HepG2 (cell line): ENCODE results near the gene DEDD2. TPM values are rescaled to one million over a fixed set of nuclear protein-coding genes. Genes with fewer than 3 reads are reported as not detected.

ENCODE experiments used
- CHCHD3 ChIP-seq: sonication (generic); formaldehyde crosslinking; IDR thresholded peaks from 2 replicates; pipeline ENCODE4 v1.8.0; 2022; ENCODE audit warnings: mild to moderate bottlenecking, missing genetic modification reagents, moderate library complexity
- FOXK1 ChIP-seq: sonication (generic); formaldehyde crosslinking; IDR thresholded peaks from 2 replicates; pipeline ENCODE4 v1.4.0; 2020; ENCODE audit warnings: low read depth, missing genetic modification reagents, borderline replicate concordance
- NKX3-1 ChIP-seq: sonication (generic); formaldehyde crosslinking; IDR thresholded peaks from 2 replicates; pipeline ENCODE4 v1.5.0; 2020; ENCODE audit warnings: missing genetic modification reagents
- RAD51 ChIP-seq: fragments of 450-650 bp; IDR thresholded peaks from 2 replicates; pipeline ENCODE4 v1.6.1; 2016; ENCODE audit warnings: borderline replicate concordance
- SP4 ChIP-seq: sonication (generic); formaldehyde crosslinking; IDR thresholded peaks from 2 replicates; pipeline ENCODE4 v1.8.1; 2023; ENCODE audit warnings: mild to moderate bottlenecking, missing genetic modification reagents
- SYNCRIP ChIP-seq: fragments of 200-400 bp; formaldehyde crosslinking; IDR thresholded peaks from 2 replicates; pipeline ENCODE4 v1.6.1; 2018; ENCODE audit warnings: mild to moderate bottlenecking, low read depth, low read length; ENCODE audit not compliant: insufficient read depth
- THYN1 ChIP-seq: sonication (generic); formaldehyde crosslinking; IDR thresholded peaks from 2 replicates; pipeline ENCODE4 v1.8.1; 2023; ENCODE audit warnings: low read depth, mild to moderate bottlenecking, moderate library complexity, missing genetic modification reagents, borderline replicate concordance
- ZNF138 ChIP-seq: sonication (generic); formaldehyde crosslinking; IDR thresholded peaks from 2 replicates; pipeline ENCODE4 v1.5.0; 2020; ENCODE audit warnings: mild to moderate bottlenecking, low read depth, missing genetic modification reagents
- ZNF251 ChIP-seq: sonication (generic); formaldehyde crosslinking; IDR thresholded peaks from 2 replicates; pipeline ENCODE4 v1.9.0; 2021; ENCODE audit warnings: mild to moderate bottlenecking, missing genetic modification reagents
- ZNF460 ChIP-seq: sonication (generic); formaldehyde crosslinking; IDR thresholded peaks from 2 replicates; pipeline ENCODE4 v1.5.1; 2020; ENCODE audit warnings: missing genetic modification reagents, mild to moderate bottlenecking, borderline replicate concordance
- ZNF781 ChIP-seq: sonication (generic); formaldehyde crosslinking; IDR thresholded peaks from 2 replicates; pipeline ENCODE4 v1.5.1; 2020; ENCODE audit warnings: borderline replicate concordance, mild to moderate bottlenecking, missing genetic modification reagents; ENCODE audit errors: not compliant biosample characterization
- polyA plus RNA-seq, 8 experiments: library from polyadenylated mRNA; depleted of rRNA in 3 of 8; stranded (reverse) in 7 of 8; unstranded in 1 of 8; fragments of >200 nt; fragmentation: Illumina TruSeq in 4 of 8; extraction: Trizol in 4 of 8; gene quantifications; 2 replicates each; pipeline versions ENCODE4 v1.2.1 to v1.2.3, GENCODE V29; 2011 to 2016; ENCODE audit warnings: low read depth in 4 of 8, missing spikeins in 1 of 8, mixed read lengths in 1 of 8; ENCODE audit not compliant: insufficient read depth in 1 of 8
- total RNA-seq, 5 experiments: library from RNA; depleted of rRNA; stranded (reverse); fragments of >200 nt; fragmentation: Illumina TruSeq; extraction: Trizol; gene quantifications; 2 replicates each; pipeline ENCODE4 v1.2.3, GENCODE V29; 2016; ENCODE audit warnings: low read depth in 1 of 5
- TF ChIP-seq, protein P1 (sequence below): sonication (generic); formaldehyde crosslinking; IDR thresholded peaks from one replicate; pipeline ENCODE4 v1.5.1; 2020; ENCODE audit warnings: mild to moderate bottlenecking, missing genetic modification reagents; ENCODE audit errors: not compliant biosample characterization
- TF ChIP-seq, protein P2 (sequence below): sonication (generic); formaldehyde crosslinking; conservative IDR thresholded peaks from 2 replicates; pipeline ENCODE4 v1.4.0; 2020; ENCODE audit warnings: missing genetic modification reagents
- TF ChIP-seq, protein P3 (sequence below): sonication (generic); formaldehyde crosslinking; IDR thresholded peaks from 2 replicates; pipeline ENCODE4 v1.4.0; 2020; ENCODE audit warnings: missing genetic modification reagents

The DEDD2 gene
- total and polyA plus RNA-seq, 2 of the 13 experiments (the other 11 are each of a cell fraction or from before 2014, with no cell fraction given), result 19.2 to 24.7 TPM

DNA sequence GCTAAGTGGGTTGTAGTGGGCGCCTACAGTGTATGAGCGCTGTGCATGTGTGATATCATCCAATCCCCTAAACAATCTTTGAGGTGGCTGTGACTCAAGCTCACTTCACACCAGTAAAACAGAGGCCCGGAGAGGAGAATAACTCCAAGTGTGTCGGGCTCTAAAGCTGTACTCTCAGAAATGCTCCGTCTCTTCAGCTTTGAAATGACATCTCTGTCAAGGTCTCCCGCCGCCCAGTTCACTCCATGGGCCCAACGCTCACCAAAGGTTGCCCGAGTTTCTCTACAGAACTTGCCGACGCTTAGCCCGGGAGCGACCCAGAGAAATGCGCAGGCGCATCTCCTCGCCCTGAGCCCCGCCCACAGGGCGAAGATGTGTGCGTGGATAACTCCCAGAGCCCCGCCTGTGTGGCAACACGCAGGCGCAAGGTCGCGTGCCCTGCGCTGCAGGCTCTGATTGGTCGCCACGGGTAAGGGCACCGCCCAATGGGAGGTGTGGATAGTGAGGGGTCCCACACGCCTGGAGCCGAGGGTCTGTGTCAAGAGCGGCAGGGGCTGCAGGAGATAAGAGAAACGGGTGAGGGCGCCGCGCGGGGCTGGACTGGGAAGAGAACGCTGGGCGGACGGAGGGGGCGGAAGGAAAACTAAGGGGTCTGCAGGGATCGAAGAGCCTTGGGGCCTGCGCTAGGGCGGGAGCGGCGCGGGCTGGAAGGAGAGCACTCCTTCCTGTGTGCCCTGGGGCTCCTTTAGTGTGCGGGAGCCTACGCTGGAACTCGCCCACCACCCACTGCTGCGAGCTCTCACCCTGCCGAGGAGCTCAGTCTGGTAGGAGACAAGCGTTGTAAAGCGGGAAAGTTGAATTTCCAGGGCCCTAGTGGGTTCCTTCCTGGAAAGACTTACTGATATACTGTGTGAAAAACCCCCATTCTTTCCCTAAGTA, 2.6 kb upstream of the DEDD2 start, which contains the start of gene ZNF526 (continued):
- TF ChIP-seq SP4, result peak; percentile 84
- TF ChIP-seq, protein P1, sequence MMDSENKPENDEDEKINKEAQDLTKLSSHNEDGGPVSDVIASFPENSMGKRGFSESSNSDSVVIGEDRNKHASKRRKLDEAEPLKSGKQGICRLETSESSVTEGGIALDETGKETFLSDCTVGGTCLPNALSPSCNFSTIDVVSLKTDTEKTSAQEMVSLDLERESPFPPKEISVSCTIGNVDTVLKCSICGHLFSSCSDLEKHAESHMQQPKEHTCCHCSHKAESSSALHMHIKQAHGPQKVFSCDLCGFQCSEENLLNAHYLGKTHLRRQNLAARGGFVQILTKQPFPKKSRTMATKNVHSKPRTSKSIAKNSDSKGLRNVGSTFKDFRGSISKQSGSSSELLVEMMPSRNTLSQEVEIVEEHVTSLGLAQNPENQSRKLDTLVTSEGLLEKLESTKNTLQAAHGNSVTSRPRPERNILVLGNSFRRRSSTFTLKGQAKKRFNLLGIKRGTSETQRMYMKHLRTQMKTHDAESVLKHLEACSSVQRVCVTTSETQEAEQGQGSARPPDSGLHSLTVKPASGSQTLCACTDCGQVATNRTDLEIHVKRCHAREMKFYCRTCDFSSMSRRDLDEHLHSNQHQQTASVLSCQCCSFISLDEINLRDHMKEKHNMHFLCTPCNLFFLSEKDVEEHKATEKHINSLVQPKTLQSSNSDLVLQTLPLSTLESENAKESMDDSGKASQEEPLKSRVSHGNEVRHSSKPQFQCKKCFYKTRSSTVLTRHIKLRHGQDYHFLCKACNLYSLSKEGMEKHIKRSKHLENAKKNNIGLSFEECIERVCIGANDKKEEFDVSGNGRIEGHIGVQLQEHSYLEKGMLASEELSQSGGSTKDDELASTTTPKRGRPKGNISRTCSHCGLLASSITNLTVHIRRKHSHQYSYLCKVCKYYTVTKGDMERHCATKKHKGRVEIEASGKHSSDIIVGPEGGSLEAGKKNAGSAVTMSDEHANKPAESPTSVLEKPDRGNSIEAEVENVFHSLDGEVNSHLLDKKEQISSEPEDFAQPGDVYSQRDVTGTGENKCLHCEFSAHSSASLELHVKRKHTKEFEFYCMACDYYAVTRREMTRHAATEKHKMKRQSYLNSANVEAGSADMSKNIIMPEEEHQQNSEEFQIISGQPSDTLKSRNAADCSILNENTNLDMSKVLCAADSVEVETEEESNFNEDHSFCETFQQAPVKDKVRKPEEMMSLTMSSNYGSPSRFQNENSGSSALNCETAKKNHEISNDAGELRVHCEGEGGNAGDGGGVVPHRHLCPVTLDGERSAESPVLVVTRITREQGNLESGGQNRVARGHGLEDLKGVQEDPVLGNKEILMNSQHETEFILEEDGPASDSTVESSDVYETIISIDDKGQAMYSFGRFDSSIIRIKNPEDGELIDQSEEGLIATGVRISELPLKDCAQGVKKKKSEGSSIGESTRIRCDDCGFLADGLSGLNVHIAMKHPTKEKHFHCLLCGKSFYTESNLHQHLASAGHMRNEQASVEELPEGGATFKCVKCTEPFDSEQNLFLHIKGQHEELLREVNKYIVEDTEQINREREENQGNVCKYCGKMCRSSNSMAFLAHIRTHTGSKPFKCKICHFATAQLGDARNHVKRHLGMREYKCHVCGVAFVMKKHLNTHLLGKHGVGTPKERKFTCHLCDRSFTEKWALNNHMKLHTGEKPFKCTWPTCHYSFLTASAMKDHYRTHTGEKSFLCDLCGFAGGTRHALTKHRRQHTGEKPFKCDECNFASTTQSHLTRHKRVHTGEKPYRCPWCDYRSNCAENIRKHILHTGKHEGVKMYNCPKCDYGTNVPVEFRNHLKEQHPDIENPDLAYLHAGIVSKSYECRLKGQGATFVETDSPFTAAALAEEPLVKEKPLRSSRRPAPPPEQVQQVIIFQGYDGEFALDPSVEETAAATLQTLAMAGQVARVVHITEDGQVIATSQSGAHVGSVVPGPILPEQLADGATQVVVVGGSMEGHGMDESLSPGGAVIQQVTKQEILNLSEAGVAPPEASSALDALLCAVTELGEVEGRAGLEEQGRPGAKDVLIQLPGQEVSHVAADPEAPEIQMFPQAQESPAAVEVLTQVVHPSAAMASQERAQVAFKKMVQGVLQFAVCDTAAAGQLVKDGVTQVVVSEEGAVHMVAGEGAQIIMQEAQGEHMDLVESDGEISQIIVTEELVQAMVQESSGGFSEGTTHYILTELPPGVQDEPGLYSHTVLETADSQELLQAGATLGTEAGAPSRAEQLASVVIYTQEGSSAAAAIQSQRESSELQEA (CRISPR knock-in tag), result peak; percentile 57
- TF ChIP-seq NKX3-1 (CRISPR knock-in tag), result no peak
- TF ChIP-seq CHCHD3 (CRISPR knock-in tag), result no peak
- no peak for TF ChIP-seq THYN1 (CRISPR knock-in tag)
- TF ChIP-seq, protein P2, sequence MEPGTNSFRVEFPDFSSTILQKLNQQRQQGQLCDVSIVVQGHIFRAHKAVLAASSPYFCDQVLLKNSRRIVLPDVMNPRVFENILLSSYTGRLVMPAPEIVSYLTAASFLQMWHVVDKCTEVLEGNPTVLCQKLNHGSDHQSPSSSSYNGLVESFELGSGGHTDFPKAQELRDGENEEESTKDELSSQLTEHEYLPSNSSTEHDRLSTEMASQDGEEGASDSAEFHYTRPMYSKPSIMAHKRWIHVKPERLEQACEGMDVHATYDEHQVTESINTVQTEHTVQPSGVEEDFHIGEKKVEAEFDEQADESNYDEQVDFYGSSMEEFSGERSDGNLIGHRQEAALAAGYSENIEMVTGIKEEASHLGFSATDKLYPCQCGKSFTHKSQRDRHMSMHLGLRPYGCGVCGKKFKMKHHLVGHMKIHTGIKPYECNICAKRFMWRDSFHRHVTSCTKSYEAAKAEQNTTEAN (CRISPR knock-in tag), result no peak
- no peak; the same call in 1 of the 2 replicates for TF ChIP-seq ZNF460 (CRISPR knock-in tag)
- TF ChIP-seq, protein P3, sequence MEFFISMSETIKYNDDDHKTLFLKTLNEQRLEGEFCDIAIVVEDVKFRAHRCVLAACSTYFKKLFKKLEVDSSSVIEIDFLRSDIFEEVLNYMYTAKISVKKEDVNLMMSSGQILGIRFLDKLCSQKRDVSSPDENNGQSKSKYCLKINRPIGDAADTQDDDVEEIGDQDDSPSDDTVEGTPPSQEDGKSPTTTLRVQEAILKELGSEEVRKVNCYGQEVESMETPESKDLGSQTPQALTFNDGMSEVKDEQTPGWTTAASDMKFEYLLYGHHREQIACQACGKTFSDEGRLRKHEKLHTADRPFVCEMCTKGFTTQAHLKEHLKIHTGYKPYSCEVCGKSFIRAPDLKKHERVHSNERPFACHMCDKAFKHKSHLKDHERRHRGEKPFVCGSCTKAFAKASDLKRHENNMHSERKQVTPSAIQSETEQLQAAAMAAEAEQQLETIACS, result no peak
- peak; percentile 24; the same call in 1 of the 2 replicates for TF ChIP-seq ZNF138 (CRISPR knock-in tag)
- no peak for TF ChIP-seq SYNCRIP
- TF ChIP-seq ZNF781 (CRISPR knock-in tag), result no peak
- TF ChIP-seq ZNF251 (CRISPR knock-in tag), result no peak
- TF ChIP-seq RAD51, result peak; percentile 26; the same call in 1 of the 2 replicates
- TF ChIP-seq FOXK1 (CRISPR knock-in tag), result peak; percentile 85; the same call in 1 of the 2 replicates
